NCI-H1417 treated with DMSO at 0.1 percent for 48 hours (cell line): Measurements from ENCODE around the gene ABLIM1.

ENCODE experiments used
- DNase-seq: peaks from one replicate; lab custom pipeline; 2025; lab: John Stamatoyannopoulos, UW

Gene ABLIM1

DNA sequence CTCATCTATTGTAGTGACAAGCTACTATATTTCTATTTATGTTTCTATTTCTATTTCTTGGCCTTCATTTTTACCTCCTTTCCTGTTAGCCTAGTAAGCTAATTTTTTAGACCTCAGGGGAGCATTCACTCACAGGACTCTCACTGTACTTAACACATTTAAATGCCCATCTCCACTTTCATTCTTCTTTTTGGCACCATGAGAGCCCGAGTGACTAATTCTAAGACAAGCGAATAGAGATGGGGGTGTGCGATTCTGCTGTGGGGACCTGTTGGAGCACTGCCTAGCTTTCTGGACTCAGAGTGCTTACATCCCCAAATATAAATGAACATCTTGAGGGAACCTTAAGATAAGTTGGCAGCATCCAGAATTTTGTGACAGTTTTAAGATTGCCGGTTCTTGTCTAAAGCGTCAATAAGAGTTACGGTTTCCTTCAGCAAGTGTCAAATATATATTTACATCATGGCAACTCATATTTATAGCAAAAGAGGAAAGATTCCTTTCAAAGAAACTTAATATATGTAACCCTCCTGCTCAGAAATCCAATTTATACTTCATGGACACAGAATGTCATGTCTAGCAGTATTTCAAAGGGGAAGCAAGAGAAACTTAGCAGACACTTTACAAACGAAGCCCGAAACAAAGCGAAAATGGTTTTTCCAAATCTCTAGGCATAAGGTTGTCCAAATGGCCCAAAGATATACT, 199.7 kb downstream of the ABLIM1 start:
- DNase-seq, result no peak

DNA sequence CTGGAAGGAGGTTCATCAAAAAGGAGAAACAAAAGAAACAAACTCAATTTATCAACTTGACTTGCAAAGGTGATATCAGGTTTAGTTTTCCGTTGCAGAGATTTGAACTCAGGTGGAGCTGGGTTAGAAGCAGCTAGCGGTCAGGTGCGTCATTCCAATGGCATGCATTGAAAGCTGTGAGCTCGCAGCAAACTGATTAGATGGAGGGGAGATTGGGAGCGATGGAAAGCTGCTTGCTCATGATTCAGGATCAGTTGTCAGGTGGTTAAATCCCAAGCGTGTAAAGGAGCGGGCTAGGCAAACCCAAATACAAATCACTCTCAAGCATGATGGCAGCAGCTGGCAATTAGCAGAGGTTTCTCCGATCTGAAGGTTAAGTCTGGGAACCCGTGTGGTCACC, 204.5 kb downstream of the ABLIM1 start:
- no peak for DNase-seq

DNA sequence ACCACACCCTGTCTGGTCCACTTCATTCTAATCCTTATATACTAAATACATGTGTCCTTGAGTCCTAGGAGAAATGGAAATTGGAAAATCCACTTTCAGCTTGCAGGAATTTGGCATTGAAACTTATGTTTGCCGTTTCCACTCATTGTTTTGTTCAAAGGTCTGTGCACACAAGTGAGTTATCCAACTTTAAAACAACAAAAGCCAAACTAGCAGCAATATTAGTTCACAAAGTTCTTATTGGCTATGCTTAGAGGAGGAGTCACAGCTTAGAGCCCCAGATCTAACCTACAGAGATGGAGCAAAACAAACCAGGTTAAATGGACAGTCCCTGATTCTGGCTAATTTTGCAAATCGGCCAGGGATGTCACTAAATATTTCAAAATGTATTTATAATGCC, 209.2 kb downstream of the ABLIM1 start:
- no peak for DNase-seq

DNA sequence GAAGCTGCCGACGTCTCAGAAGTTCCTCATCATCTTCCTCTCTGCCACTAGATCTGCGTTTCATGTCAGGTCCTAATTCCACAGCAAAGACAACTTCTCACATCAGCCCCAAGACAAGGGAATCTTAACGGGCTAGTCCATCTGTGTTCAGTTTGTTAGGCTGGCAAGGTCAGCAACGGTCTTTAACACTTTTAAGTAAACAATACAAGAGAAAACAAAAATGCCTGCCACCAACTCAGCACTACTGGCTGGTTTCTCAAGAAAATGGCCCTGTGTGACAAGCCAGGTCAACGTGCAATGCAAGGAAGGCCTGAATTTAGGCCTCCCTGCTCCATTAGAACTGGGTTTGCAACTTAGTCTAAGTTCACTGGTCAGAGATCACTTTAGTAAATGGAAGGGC, 212.7 kb downstream of the ABLIM1 start:
- DNase-seq, result no peak

DNA sequence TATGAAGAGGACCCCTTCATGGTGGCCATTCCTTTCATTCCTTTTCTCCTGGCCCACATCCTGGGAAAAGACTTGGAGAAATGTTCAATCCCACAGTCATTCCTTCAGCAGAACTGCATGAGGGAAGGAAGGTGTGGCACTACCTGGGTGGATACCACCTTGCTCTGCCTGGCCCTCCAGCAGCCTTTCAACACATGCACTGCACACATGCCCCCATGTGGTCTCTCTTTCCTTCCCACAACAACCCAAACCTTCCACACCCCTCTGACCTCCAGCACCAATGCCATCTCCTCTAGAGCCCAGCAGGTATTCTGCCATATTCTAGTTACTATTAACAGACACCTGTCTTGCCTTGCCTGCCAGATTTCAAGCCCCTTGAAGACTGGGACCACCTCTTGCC, 213.3 kb downstream of the ABLIM1 start:
- no peak for DNase-seq

DNA sequence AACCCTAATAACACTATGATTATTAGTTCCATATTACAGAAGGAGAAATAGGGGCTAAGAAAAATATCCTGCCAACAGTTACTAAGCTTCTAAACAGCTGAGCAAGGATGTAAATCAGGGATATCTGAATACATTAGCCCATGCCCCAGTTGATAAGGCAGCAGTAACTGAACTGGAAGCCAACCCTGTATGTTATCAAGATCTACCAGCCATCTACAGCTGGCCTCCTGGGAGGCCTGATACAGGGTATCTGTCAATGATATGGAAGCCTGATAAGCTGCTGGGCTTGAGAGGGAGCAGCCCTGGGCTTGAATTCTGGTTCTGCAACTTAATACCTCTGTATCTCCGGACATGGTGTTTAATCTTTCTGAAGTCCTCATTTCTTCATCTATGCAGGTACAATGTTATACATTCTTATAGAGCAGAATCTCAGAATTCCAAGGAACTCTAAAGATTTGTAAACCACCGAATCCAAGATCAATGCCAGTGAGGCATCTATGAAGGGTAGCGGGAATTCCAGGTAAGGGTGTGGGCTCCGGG, 215.9 kb downstream of the ABLIM1 start:
- DNase-seq, result no peak

DNA sequence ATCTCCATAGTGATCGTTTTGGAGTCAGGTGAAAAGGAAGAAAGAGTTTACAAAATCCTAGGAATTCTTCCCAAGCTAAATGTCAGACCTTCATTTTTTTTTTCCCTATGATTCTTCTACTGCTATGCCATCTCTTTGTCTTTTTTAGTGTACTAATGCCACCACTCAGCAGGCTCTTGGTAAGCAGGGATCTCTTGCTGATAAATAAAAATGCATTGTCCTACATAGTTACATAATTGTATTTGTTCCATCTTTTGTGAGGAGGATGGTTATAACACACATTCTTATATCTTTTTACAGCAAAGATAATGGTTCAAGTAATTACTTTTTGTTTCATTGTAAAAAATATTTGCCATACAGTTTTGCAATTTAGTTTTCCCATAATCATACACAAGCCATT, 217.0 kb downstream of the ABLIM1 start:
- DNase-seq, result no peak

DNA sequence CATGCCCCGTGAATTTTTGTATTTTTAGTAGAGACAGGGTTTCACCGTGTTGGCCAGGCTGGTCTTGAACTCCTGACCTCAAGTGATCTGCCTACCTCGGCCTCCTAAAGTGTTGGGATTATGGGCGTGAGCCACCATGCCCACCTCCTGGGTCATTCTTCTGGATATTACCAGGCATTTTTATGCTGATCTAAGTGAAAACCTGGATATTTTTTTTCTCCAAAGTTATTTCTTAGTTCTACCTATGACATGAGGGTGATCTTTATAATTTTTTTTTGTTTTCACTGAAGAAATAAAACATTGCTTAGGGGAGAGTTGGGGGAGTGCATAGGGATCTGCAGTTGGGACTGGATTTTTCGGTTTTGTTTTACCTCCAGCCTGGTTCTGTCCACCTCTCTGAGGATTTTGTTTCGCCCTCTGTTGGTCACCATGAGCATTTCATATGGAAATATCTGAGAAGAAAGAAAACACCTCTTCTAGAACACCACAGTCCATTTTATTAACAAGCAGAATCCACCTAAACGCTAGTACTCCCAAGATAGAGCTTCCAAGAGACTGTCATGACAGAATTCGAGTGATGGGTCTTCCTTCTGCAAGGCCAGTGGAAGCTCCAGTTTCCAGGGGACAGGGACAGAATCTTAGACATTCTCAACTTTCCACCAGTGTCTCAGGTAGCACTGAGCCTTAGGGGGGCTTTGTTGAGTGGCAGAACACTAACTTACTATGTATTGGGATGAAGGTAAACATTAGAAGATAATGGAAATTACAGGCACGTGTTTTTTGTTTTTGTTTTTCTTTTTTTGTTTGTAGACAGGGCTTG, 220.4 kb downstream of the ABLIM1 start:
- DNase-seq, result no peak

DNA sequence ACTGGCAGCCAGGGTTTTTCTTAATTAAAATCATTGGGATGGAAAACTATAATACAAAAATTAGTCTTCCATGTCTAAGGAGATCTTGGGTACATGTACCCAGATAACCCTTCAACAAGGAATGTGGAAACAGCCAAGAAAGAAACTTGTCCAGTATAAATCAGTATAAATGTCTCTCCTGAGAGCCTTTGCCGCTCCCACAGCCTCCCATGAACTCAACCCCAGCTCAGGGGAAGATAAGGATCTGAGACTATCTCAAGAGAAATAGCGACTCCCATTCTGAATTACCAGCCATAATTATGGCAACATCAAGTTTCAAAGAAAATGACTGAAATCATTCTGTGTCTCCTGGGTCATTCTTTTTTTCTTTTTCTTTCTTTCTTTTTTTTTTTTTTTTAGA, 221.1 kb downstream of the ABLIM1 start:
- no peak for DNase-seq

DNA sequence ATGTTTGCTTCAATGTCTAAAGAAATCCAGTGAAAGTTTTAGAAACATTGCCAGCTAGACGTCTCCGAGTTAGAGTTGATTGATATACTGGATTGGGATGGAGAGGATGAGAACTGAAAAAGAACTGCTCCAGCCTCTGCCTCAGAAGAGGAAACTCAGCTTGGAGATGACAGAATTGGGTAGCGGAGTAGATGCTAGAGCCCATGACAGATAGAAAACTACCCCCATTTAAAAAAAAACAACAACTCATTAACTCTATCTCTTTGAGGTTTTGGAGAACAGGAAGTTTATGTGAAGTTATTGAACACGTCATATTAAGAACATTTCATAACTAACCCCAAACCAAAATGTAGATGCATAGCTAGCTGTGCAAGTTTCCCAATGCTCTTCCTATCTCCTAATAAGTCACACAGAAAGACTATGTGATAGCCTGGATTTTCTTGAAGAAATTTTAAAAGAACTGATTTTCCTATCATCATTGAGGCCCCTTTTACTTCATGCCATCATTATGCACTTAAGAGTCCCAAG, 225.4 kb downstream of the ABLIM1 start:
- no peak for DNase-seq

DNA sequence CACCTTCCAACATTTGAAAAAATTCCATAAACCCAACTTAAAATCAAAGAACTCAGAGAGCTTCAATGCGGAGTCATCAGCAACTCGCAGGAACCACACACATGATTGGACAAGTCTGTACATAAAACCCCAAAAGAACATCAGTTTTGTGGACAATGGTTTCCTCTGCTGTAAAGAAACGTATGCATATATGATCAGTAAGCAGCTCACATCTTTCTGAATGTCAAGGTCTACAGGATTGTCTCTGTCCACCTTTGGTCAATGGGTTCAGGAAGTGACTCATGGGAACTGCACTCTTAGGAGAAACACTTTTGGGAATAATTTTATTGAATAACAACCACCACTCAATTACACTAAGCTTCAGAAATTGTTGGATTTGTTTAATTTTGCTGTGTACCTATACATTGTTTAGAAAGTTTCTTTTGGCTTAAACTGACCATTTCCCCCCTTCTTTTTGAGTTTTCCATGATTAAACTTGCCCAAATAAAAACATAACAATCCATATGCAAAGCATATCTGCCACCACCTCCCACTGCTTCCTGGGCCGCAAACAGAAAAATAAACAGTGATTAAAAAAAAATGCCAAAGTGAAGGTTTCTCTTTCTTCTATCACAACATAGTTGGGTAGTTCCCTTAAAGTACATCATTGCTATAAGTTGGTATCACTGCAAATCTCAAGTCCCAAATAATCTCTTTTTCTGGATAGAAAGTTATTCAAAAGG, 226.5 kb downstream of the ABLIM1 start:
- DNase-seq, result no peak

DNA sequence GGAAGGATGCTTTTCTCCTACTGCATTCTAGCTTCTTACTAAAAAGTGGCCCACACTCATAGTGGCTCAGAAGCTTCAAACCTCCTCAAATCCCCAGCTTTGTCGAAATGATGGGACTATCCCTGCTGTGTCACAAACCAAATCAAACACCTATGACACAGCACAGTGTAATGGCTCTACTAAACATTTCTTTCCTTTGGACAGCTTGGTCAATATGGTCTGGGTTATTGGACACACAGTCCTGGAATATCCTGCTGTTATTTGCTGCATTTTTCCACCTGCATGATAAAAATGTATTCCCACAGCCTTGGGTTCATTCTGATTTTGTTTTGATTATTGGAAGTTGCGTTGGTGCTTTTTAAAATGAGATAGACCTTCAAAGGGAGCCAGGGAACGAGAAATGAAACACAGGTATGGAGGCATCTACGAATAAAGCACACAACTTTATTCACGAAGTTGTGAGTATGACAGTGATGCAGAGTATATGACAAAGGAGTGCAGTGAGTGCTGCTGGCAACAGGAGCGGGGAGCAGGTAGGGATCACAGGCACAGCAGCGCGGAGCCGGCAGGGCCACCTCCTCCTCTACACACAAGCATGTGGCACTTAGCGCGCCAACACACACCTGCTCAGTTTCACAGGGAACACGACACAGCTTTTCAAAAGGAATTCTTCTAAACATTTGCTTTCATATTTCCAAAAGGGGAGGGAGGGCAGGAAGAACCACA, 227.2 kb downstream of the ABLIM1 start:
- DNase-seq, result no peak

DNA sequence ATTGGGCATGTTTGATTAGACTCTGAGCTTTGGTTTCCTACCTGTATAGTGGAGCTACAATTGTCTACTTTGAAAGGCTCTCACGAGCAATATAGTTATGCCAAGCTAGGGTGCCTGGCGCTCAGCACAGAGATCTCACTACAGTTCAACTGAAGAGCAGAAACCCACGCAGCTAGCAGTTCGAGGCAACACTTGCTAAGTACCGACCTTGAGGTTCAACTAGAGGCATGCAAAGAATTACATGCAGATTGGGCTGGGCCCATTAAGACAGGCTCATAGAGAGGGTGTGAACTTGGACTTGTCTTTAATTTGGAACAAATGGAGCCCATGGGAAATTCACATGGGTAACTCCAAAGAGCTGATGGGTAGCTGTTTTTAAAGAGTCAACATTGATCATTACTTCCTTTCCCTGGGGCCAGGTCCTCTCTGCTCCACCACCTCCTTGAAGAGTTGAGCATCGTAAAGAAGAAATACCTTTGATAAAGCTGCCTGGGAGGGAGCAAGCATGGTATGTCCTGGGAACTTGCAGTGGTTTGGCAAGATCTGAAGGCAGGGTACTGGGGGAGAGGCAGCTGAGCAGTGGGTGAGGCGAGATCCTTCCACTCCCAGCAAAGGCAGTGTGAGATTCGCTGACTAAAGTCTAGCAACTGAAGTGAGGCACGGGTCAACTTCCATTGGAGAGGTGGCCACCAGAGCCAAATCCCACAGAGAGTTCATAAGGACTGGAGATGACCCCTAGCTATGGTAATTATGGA, 228.3 kb downstream of the ABLIM1 start:
- no peak for DNase-seq

DNA sequence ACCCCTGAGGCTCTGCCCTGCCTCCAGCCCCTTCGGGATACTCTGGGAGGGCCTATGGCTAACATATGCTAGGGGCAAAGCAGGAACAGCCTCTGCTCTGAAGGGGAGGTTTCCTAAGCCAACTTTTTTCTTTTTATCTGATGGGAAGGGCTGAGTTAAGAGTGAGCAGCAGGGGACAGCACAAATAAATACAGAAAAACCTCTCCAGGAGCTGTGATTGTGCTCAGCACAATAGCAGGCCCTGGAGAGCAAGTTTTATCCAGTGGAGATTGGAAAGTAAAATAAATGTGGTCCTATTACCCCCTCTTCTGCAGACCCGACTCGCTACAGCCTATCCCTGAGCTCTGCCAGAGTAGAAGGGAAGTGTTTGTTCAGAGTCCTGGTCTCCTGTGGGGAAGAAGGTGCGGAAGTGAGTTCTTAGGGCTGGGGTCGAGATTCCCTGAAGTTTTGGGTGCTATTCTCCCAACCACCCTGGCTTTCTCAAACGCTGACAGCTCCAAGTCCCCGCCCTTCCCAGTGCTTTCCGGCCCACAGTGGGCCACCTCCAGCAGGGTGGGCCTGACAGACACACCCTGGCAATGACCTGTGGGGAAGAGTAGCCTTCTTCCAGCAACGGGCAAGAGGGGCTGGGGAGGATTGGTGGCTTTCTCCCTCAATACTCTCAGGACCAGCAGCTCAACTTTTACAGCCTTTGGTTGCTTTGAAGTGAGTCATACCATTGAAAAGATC, 230.8 kb downstream of the ABLIM1 start:
- no peak for DNase-seq

DNA sequence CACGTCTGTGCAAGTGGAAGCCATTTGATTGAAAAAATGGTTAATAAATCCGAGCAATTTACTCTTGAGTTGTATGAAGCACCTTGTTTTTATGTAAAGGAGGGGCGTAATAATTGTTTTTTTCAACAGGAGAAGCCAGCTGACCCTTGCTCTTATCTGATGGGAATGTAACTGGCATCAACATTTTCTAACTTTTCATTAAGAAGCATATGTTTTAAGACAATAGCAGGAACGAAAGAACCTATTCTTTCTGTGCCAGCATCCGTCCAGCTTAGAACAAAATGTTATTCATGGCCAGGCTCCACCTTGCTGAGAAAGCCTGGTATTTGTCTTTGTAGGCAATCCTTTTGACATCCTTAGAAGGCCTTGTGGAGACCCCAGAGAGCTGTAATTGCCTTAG, 231.6 kb downstream of the ABLIM1 start:
- DNase-seq, result no peak

DNA sequence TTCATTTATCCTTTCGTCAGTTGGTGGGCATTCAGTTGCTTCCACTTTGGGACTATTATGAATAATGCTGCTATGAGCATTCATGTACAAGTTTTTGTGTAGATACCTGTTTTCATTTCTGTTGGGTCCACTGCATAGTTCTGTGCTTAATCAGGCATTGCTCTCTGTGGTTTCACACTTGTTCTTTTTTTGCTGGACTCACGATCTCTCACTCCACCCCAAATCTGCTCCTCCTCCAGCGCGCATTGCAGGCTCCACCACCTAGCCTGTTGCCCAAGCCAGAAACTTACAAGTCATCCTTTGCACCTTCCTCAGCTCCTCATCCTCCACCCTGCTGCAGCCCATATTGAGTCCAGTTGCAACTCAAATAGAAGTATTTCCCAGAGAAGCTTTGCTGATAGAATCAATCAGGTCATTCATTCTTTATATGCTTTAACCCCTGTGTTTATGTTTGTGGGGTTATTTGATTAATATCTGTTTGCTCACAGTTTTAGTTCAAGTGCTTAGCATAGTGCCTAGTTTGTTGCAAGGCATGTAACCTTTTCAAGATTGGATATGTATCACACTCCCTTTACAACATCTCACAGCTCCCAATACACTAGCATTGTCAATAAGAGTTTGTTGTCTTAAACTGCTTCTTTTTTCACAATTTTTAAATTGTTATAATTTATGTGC, 237.1 kb downstream of the ABLIM1 start:
- no peak for DNase-seq

DNA sequence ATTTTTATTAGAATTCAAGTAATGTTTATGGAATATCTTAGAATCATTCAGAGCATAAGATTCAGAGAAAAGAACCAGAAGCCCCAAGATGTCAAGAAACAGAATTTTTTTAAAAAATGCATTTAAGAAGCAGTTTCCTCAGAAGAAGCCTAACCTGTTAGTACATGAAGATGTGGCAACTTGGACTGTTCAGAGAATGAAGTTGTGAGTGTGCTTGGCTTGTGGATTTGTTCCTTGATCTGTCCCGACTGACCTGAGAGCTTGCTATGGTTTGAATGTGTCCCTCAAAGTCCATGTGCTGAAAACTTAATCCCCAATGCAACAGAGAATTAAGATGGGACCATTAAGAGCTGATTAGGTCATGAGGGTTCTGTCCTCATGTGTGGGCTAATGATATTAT, 240.0 kb downstream of the ABLIM1 start:
- no peak for DNase-seq

DNA sequence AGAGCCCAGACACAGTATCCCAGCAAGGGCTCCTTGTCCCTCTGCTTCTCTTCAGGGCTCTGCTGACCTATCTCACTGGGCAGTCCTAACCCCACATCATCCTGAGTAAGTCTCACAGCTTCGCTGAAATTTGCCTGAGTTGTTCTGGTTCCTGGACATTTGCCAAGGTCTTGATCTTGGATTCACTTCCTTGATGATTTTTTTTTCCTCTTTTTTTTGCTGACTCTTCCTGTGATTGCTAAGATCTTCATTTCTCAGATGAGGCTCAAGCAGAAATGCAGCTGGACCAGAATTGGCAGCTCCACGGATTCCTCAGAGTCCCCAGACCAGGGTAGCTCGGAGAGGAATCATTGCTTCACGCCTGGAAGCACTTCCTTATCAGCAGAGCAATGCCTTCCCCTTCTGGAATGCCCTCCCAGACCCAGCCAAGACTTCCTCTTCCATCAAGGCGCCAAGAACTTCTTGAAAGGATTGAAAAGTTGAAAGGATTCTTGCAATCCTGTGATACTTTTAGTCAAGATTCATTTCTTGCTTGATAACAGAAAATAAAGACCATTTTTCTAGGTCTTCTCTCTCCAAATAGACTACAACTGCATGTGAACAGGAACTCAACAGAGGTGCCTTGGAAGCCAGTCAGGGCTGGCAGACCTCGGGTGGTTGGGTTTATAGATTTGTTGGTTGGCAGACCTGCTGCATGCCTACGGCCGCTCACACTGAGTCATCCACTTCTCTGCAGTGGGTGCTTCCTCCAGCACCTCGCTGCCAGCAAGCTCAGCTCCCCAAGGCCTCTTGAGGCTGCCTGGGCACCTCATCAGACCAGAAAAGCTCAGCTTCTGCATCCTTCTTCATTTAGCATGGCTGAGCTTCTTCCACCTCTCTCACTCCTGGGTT, 244.9 kb downstream of the ABLIM1 start:
- no peak for DNase-seq

DNA sequence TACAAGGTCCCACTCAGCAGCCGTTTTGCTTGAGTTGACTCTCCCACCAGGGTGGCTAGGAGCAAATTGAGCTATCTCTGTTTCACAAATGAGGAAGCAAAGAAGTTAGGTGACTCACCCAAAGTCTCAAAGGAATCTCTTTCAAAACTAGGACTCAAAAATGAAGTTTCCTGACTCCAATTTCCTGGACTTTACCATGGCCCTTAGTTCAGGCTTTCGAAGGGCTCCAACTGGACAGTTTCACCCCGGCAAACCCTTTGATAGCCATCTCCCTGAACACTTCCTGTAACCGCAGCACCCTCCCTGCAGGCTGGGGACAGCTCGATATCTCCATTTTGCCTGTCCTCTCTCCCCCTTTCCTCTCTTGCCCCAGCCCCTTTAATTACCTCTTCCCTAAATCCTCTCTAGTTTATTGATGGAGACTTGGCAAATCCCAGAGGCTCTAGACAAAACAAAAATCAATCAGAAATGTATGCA, 249.1 kb downstream of the ABLIM1 start:
- DNase-seq, result no peak
